ENCODE measurements around the gene DDX41.

DDX41 gene

GRCh38 chr5:177512736-177513380 is 3.9 kb downstream of the DDX41 start:
- no peak for DNase-seq

- DNase-seq: no peak
Measured at GRCh38 chr5:177511796-177512675, 4.7 kb downstream of the DDX41 start.

GRCh38 chr5:177511181-177511580 is 5.6 kb downstream of the DDX41 start:
- peak; percentile 48 for DNase-seq

GRCh38 chr5:177510567-177511053 is 6.2 kb downstream of the DDX41 start:
- peak; percentile 96 for DNase-seq

GRCh38 chr5:177509991-177510566 is 6.7 kb downstream of the DDX41 start:
- DNase-seq: peak; percentile 76

- DNase-seq: peak; percentile 62
Measured at GRCh38 chr5:177509381-177509951, 7.3 kb downstream of the DDX41 start, which contains the start of gene DOK3. Gene DOK3 (minus strand): TSS chr5:177509826. CDS start chr5:177509540, 286 bp downstream.

GRCh38 chr5:177508837-177509236 is 7.9 kb downstream of the DDX41 start:
- DNase-seq: peak; percentile 59

- no peak for DNase-seq
Measured at GRCh38 chr5:177508221-177508611, 8.5 kb downstream of the DDX41 start.

GRCh38 chr5:177507596-177508220 is 9.1 kb downstream of the DDX41 start:
- DNase-seq: peak; percentile 42

- peak; percentile 32 for DNase-seq
Measured at GRCh38 chr5:177507165-177507564, 9.6 kb downstream of the DDX41 start.

- no peak for DNase-seq
Measured at GRCh38 chr5:177505075-177505474, 11.7 kb downstream of the DDX41 start.

- no peak for DNase-seq
Measured at GRCh38 chr5:177504086-177505056, 12.4 kb downstream of the DDX41 start.

- DNase-seq: no peak
Measured at GRCh38 chr5:177503351-177504085, 13.2 kb downstream of the DDX41 start.

GRCh38 chr5:177502886-177503285 is 13.9 kb downstream of the DDX41 start:
- no peak for DNase-seq

GRCh38 chr5:177501874-177502678 is 14.7 kb downstream of the DDX41 start:
- peak; percentile 90 for DNase-seq

- peak; percentile 74 for DNase-seq
Measured at GRCh38 chr5:177500685-177501522, 15.9 kb downstream of the DDX41 start.

GRCh38 chr5:177499842-177500241 is 16.9 kb downstream of the DDX41 start:
- no peak for DNase-seq

- DNase-seq: no peak
Measured at GRCh38 chr5:177498013-177498787, 18.6 kb downstream of the DDX41 start.
